HG03469 (cell line): ENCODE measurements around the gene FCGBP.

Experiments
- ATAC-seq: cut with Tn5 transposase; IDR thresholded peaks from one replicate; pipeline ENCODE4 v1.9.1; 2021; ENCODE audit warnings: mild to moderate bottlenecking, moderate library complexity, moderate number of reproducible peaks; ENCODE audit not compliant: unreplicated experiment

FCGBP gene

GRCh38 chr19:39949026-39949747 is 14.8 kb upstream of the FCGBP start:
- no peak for ATAC-seq

- no peak for ATAC-seq
These were observed 12.1 kb upstream of the FCGBP start for GRCh38 chr19:39946532-39946931.

GRCh38 chr19:39943586-39943985 is 9.2 kb upstream of the FCGBP start:
- no peak for ATAC-seq

GRCh38 chr19:39942366-39942730 is 7.9 kb upstream of the FCGBP start:
- no peak for ATAC-seq

- ATAC-seq: no peak
These were observed 7.4 kb upstream of the FCGBP start for GRCh38 chr19:39941615-39942365.

- no peak for ATAC-seq
These were observed 6.7 kb upstream of the FCGBP start for GRCh38 chr19:39941151-39941550.

GRCh38 chr19:39940221-39940833 is 5.9 kb upstream of the FCGBP start:
- ATAC-seq: no peak

- no peak for ATAC-seq
These were observed 5.1 kb upstream of the FCGBP start for GRCh38 chr19:39939556-39939955.

- ATAC-seq: no peak
These were observed 3.4 kb upstream of the FCGBP start for GRCh38 chr19:39937787-39938186.

GRCh38 chr19:39937094-39937720 is 2.8 kb upstream of the FCGBP start:
- no peak for ATAC-seq

GRCh38 chr19:39936622-39937021 is 2.2 kb upstream of the FCGBP start:
- ATAC-seq: no peak

GRCh38 chr19:39936020-39936419 is 1.6 kb upstream of the FCGBP start:
- no peak for ATAC-seq

- ATAC-seq: no peak
These were observed 879 bp upstream of the FCGBP start for GRCh38 chr19:39935364-39935661.

GRCh38 chr19:39929750-39930149 is 4.7 kb downstream of the FCGBP start:
- no peak for ATAC-seq

- ATAC-seq: no peak
These were observed 6.1 kb downstream of the FCGBP start for GRCh38 chr19:39928357-39928725.

- ATAC-seq: no peak
These were observed 6.7 kb downstream of the FCGBP start for GRCh38 chr19:39927524-39928356.

GRCh38 chr19:39927076-39927475 is 7.4 kb downstream of the FCGBP start:
- ATAC-seq: no peak

- ATAC-seq: no peak
These were observed 8.2 kb downstream of the FCGBP start for GRCh38 chr19:39926170-39926760.

- ATAC-seq: no peak
These were observed 9.5 kb downstream of the FCGBP start for GRCh38 chr19:39924952-39925351.

- no peak for ATAC-seq
These were observed 10.0 kb downstream of the FCGBP start for GRCh38 chr19:39924389-39924788.

GRCh38 chr19:39923862-39924261 is 10.6 kb downstream of the FCGBP start:
- no peak for ATAC-seq
